K562 (cell line): ENCODE data around the gene TGFB1I1.

Experiments used
- IRF2 ChIP-seq: sonication (generic); formaldehyde crosslinking; IDR thresholded peaks from 2 replicates; pipeline ENCODE4 v1.8.1; 2022; ENCODE audit warnings: mild to moderate bottlenecking, missing genetic modification reagents
- KLF6 ChIP-seq: fragments of 250-450 bp; sonication (Bioruptor Pico); IDR thresholded peaks from 2 replicates; pipeline ENCODE4 v1.4.0; 2020; ENCODE audit warnings: mild to moderate bottlenecking, moderate library complexity, borderline replicate concordance
- MAFK ChIP-seq: IDR thresholded peaks from 2 replicates; pipeline ENCODE4 v1.6.1; 2011; ENCODE audit warnings: low read length, improper control_type of control experiment
- NFIC ChIP-seq: fragments of 450-650 bp; IDR thresholded peaks from 2 replicates; pipeline ENCODE4 v1.6.1; 2017; ENCODE audit warnings: mild to moderate bottlenecking, inconsistent platforms
- NR2C2 ChIP-seq, 2 experiments: fragments of 200-800 bp in 1 of 2; sonication (Bioruptor generic) in 1 of 2; sonication (generic) in 1 of 2; formaldehyde crosslinking in 1 of 2; IDR thresholded peaks; 2 replicates each; pipeline versions ENCODE4 v1.6.1 to v1.8.0; 2016 to 2022; ENCODE audit warnings: mild to moderate bottlenecking in 1 of 2, missing compliant biosample characterization in 1 of 2, missing genetic modification characterization in 1 of 2, missing genetic modification reagents in 1 of 2
- RAD21 ChIP-seq, 2 experiments: fragments of 250-450 bp in 1 of 2; fragments of 450-650 bp in 1 of 2; sonication (Bioruptor Pico) in 1 of 2; formaldehyde crosslinking in 1 of 2; IDR thresholded peaks in 1 of 2; conservative IDR thresholded peaks in 1 of 2; 2 replicates each; pipeline versions ENCODE4 v1.4.0 to v1.8.0; 2020 to 2022; ENCODE audit warnings: mild to moderate bottlenecking in 2 of 2, moderate library complexity in 1 of 2
- THRAP3 ChIP-seq: fragments of 450-650 bp; IDR thresholded peaks from 2 replicates; pipeline ENCODE4 v1.6.1; 2016; ENCODE audit warnings: mild to moderate bottlenecking, inconsistent platforms, borderline replicate concordance
- ZC3H11A ChIP-seq: IDR thresholded peaks from 2 replicates; pipeline ENCODE4 v1.6.1; 2012; ENCODE audit warnings: low read depth, low read length, improper control_type of control experiment
- ZNF146 ChIP-seq: IDR thresholded peaks from one replicate; pipeline ENCODE4 v1.6.1; 2018; ENCODE audit warnings: missing compliant biosample characterization; ENCODE audit not compliant: unreplicated experiment
- ZNF324 ChIP-seq: fragments of 250-450 bp; sonication (Bioruptor Pico); IDR thresholded peaks from 2 replicates; pipeline ENCODE4 v1.4.0; 2020; ENCODE audit warnings: mild to moderate bottlenecking
- ZNF764 ChIP-seq: fragments of 250-450 bp; sonication (Bioruptor Pico); IDR thresholded peaks from 2 replicates; pipeline ENCODE4 v1.4.0; 2020; ENCODE audit warnings: low read depth, mild to moderate bottlenecking, moderate library complexity
- TF ChIP-seq, protein P1 (sequence below), 3 experiments: IDR thresholded peaks in 2 of 3; conservative IDR thresholded peaks in 1 of 3; 2 replicates each; pipeline ENCODE4 v1.5.1; 2011 to 2012; ENCODE audit warnings: low read length in 3 of 3, mild to moderate bottlenecking in 3 of 3, control low read depth in 2 of 3, improper control_type of control experiment in 1 of 3, inconsistent platforms in 1 of 3, low read depth in 1 of 3, mixed read lengths in 1 of 3, moderate library complexity in 1 of 3; ENCODE audit not compliant: insufficient read depth in 2 of 3
- TF ChIP-seq, protein P2 (sequence below): fragments of 250-450 bp; sonication (Bioruptor Pico); IDR thresholded peaks from 2 replicates; pipeline ENCODE4 v1.8.0; 2021; ENCODE audit warnings: borderline replicate concordance, mild to moderate bottlenecking, moderate library complexity; ENCODE audit not compliant: poor library complexity, severe bottlenecking

DNA sequence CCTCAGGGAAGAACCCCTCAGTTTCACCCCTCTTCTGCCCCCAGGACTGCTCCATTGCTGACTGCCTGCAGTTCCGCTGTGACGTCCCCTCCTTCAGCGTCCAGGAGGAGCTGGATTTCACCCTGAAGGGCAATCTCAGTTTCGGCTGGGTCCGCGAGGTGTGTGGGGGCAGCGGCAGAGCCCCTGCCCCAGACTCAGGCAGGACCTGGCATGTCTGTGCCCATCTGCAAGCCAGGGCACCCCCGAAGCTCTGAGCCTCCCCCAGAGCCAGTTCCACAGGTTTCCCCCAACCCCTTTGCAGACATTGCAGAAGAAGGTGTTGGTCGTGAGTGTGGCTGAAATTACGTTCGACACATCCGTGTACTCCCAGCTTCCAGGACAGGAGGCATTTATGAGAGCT is 48.2 kb upstream of the TGFB1I1 start:
- TF ChIP-seq, protein P1, sequence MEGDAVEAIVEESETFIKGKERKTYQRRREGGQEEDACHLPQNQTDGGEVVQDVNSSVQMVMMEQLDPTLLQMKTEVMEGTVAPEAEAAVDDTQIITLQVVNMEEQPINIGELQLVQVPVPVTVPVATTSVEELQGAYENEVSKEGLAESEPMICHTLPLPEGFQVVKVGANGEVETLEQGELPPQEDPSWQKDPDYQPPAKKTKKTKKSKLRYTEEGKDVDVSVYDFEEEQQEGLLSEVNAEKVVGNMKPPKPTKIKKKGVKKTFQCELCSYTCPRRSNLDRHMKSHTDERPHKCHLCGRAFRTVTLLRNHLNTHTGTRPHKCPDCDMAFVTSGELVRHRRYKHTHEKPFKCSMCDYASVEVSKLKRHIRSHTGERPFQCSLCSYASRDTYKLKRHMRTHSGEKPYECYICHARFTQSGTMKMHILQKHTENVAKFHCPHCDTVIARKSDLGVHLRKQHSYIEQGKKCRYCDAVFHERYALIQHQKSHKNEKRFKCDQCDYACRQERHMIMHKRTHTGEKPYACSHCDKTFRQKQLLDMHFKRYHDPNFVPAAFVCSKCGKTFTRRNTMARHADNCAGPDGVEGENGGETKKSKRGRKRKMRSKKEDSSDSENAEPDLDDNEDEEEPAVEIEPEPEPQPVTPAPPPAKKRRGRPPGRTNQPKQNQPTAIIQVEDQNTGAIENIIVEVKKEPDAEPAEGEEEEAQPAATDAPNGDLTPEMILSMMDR (IDR thresholded peaks at IDR 0.05 in 2 of 3, conservative IDR thresholded peaks at IDR 0.05 in 1 of 3; ENCODE audit: insufficient read depth in 2 of 3, low read depth in 1 of 3, low read length in 3 of 3) = no peak
- TF ChIP-seq NR2C2 (CRISPR knock-in tag; IDR thresholded peaks at IDR 0.05) = no peak
- no peak for TF ChIP-seq NR2C2 (tag; IDR thresholded peaks at IDR 0.05)
- no peak for TF ChIP-seq ZC3H11A
- TF ChIP-seq NFIC = no peak
- no peak for TF ChIP-seq IRF2 (CRISPR knock-in tag)
- TF ChIP-seq THRAP3 = no peak
- no peak for TF ChIP-seq MAFK
- TF ChIP-seq ZNF764 (CRISPR knock-in tag) = no peak
- TF ChIP-seq RAD21 (CRISPR knock-in tag; conservative IDR thresholded peaks at IDR 0.05 in 1 of 2, IDR thresholded peaks at IDR 0.05 in 1 of 2) = no peak
- no peak for TF ChIP-seq ZNF146 (CRISPR knock-in tag)
- no peak for TF ChIP-seq ZNF324 (CRISPR knock-in tag)
- TF ChIP-seq KLF6 (CRISPR knock-in tag) = no peak
- TF ChIP-seq, protein P2, sequence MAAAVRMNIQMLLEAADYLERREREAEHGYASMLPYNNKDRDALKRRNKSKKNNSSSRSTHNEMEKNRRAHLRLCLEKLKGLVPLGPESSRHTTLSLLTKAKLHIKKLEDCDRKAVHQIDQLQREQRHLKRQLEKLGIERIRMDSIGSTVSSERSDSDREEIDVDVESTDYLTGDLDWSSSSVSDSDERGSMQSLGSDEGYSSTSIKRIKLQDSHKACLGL (CRISPR knock-in tag) = no peak
